IMR-90 (cell line): ENCODE measurements around the gene RASGRF1. TPM values are rescaled to one million over a fixed set of nuclear protein-coding genes. Genes with fewer than 3 reads are reported as not detected.

ENCODE experiments used
- ATAC-seq: fragments of 200-7000 bp; cut with Tn5 transposase; 2 replicates; pipeline ENCODE4 v1.9.1; 2020; ENCODE audit warnings: low read depth, mild to moderate bottlenecking, moderate library complexity
- BruUV-seq: library from RNA; stranded (reverse); fragments of 400-500 nt; replicated peaks from 2 replicates; lab custom pipeline; 2021; lab: Mats Ljungman, UMichigan
- CTCF ChIA-PET: fragments of 300-600 bp; formaldehyde crosslinking; extraction: SDS; loops from one replicate; lab custom pipeline; 2021; ENCODE audit warnings: antibody characterized with exemption; lab: Yijun Ruan, JAX
- POLR2A ChIA-PET: fragments of 300-600 bp; sonication (Branson Sonifier 250); formaldehyde crosslinking; loops from one replicate; lab custom pipeline; 2022; ENCODE audit warnings: antibody characterized with exemption; ENCODE audit not compliant: unreplicated experiment; lab: Charles Lee
- DNase-seq: peaks from one replicate; pipeline ENCODE4 v3.0.0; 2013
- H2AFZ ChIP-seq: replicated peaks from 2 replicates; pipeline ENCODE3; 2013; ENCODE audit warnings: low read length, mild to moderate bottlenecking; ENCODE audit not compliant: poor library complexity
- H2AK5ac ChIP-seq: 2 replicates; pipeline ENCODE4 v1.6.1; 2013; ENCODE audit warnings: low read depth, low read length, inconsistent platforms
- H2AK9ac ChIP-seq: replicated peaks from 2 replicates; pipeline ENCODE3; 2013; ENCODE audit warnings: mild to moderate bottlenecking, low read depth, low read length, moderate library complexity; ENCODE audit not compliant: poor library complexity
- H2BK120ac ChIP-seq: 2 replicates; pipeline ENCODE4 v1.6.1; 2013; ENCODE audit warnings: low read depth, low read length, inconsistent platforms
- H2BK15ac ChIP-seq: 3 replicates; pipeline ENCODE4 v1.6.1; 2013; ENCODE audit warnings: low read depth, low read length, inconsistent platforms
- H2BK20ac ChIP-seq: 2 replicates; pipeline ENCODE4 v1.6.1; 2013; ENCODE audit warnings: low read depth, mild to moderate bottlenecking, inconsistent platforms, low read length, moderate library complexity
- H2BK5ac ChIP-seq: 2 replicates; pipeline ENCODE4 v1.6.1; 2013; ENCODE audit warnings: mild to moderate bottlenecking, low read depth, low read length, inconsistent platforms; ENCODE audit not compliant: poor library complexity, severe bottlenecking
- H3K14ac ChIP-seq: replicated peaks from 2 replicates; pipeline ENCODE4 v1.6.1; 2013; ENCODE audit warnings: low read depth, low read length, inconsistent platforms
- H3K18ac ChIP-seq: 2 replicates; pipeline ENCODE4 v1.6.1; 2013; ENCODE audit warnings: low read depth, low read length, control low read depth
- H3K23ac ChIP-seq: 2 replicates; pipeline ENCODE4 v1.6.1; 2013; ENCODE audit warnings: low read depth, low read length, inconsistent platforms
- H3K27ac ChIP-seq: 2 replicates; pipeline ENCODE4 v1.5.1; 2013; ENCODE audit warnings: mild to moderate bottlenecking, control low read depth, low read length; ENCODE audit not compliant: insufficient read depth
- H3K27me3 ChIP-seq: 2 replicates; pipeline ENCODE4 v1.6.1; 2013; ENCODE audit warnings: low read length; ENCODE audit not compliant: control insufficient read depth, insufficient read depth
- H3K36me3 ChIP-seq: 2 replicates; pipeline ENCODE4 v1.6.1; 2013; ENCODE audit warnings: low read length, mixed read lengths; ENCODE audit not compliant: control insufficient read depth, insufficient read depth
- H3K4ac ChIP-seq: 2 replicates; pipeline ENCODE4 v1.6.1; 2013; ENCODE audit warnings: low read depth, low read length, inconsistent platforms
- H3K4me1 ChIP-seq: 2 replicates; pipeline ENCODE4 v1.6.1; 2013; ENCODE audit warnings: low read length, mixed read lengths; ENCODE audit not compliant: control insufficient read depth, insufficient read depth
- H3K4me2 ChIP-seq: 2 replicates; pipeline ENCODE4 v1.6.1; 2013; ENCODE audit warnings: low read depth, mild to moderate bottlenecking, control low read depth, low read length, moderate library complexity
- H3K4me3 ChIP-seq: 2 replicates; pipeline ENCODE4 v1.5.1; 2013; ENCODE audit warnings: low read depth, mild to moderate bottlenecking, control low read depth, low read length, moderate library complexity; ENCODE audit not compliant: insufficient read depth
- H3K56ac ChIP-seq: 2 replicates; pipeline ENCODE4 v1.6.1; 2013; ENCODE audit warnings: low read length, inconsistent platforms; ENCODE audit not compliant: insufficient read depth; ENCODE audit errors: extremely low read depth
- H3K79me1 ChIP-seq, 2 experiments: 2 replicates each; pipeline ENCODE4 v1.6.1; 2013; ENCODE audit warnings: low read length in 2 of 2, inconsistent platforms in 1 of 2, low read depth in 1 of 2
- H3K9ac ChIP-seq: 2 replicates; pipeline ENCODE4 v1.6.1; 2013; ENCODE audit warnings: low read depth, low read length, control low read depth
- H3K9me1 ChIP-seq: 2 replicates; pipeline ENCODE4 v1.6.1; 2013; ENCODE audit warnings: low read length, inconsistent platforms; ENCODE audit not compliant: insufficient read depth
- H3K9me3 ChIP-seq: 2 replicates; pipeline ENCODE4 v1.6.1; 2013; ENCODE audit warnings: low read length; ENCODE audit not compliant: control insufficient read depth, insufficient read depth
- H4K20me1 ChIP-seq: 2 replicates; pipeline ENCODE4 v1.6.1; 2013; ENCODE audit warnings: low read length, inconsistent platforms; ENCODE audit not compliant: insufficient read depth
- H4K5ac ChIP-seq: 2 replicates; pipeline ENCODE4 v1.6.1; 2013; ENCODE audit warnings: mild to moderate bottlenecking, low read depth, low read length, control low read depth
- H4K8ac ChIP-seq, 2 experiments: 2 replicates each; pipeline ENCODE4 v1.6.1; 2013; ENCODE audit warnings: low read depth in 2 of 2, low read length in 2 of 2, control low read depth in 1 of 2, inconsistent platforms in 1 of 2
- H4K91ac ChIP-seq: 2 replicates; pipeline ENCODE4 v1.6.1; 2013; ENCODE audit warnings: low read depth, low read length, inconsistent platforms; ENCODE audit not compliant: insufficient read depth
- BHLHE40 ChIP-seq: fragments of 150-350 bp; IDR thresholded peaks from 2 replicates; pipeline ENCODE4 v1.6.1; 2016; ENCODE audit warnings: mild to moderate bottlenecking, low read depth, low read length
- CEBPB ChIP-seq: IDR thresholded peaks from 2 replicates; pipeline ENCODE4 v1.6.1; 2012; ENCODE audit warnings: low read depth, low read length, improper control_type of control experiment
- ELK1 ChIP-seq: fragments of 150-350 bp; IDR thresholded peaks from 2 replicates; pipeline ENCODE4 v1.6.1; 2016; ENCODE audit warnings: low read depth, mild to moderate bottlenecking, low read length, moderate library complexity, borderline replicate concordance
- FOS ChIP-seq: fragments of 150-350 bp; IDR thresholded peaks from 2 replicates; pipeline ENCODE4 v1.6.1; 2016; ENCODE audit warnings: low read depth, low read length
- MAFK ChIP-seq: IDR thresholded peaks from 2 replicates; pipeline ENCODE4 v1.6.1; 2012; ENCODE audit warnings: low read depth, low read length, improper control_type of control experiment
- MAZ ChIP-seq: IDR thresholded peaks from 2 replicates; pipeline ENCODE4 v1.6.1; 2012; ENCODE audit warnings: low read depth, mild to moderate bottlenecking, low read length, improper control_type of control experiment, moderate library complexity, borderline replicate concordance
- MXI1 ChIP-seq: IDR thresholded peaks from 2 replicates; pipeline ENCODE4 v1.6.1; 2012; ENCODE audit warnings: low read depth, mild to moderate bottlenecking, low read length, moderate library complexity, borderline replicate concordance
- POLR2A ChIP-seq: IDR thresholded peaks from 2 replicates; pipeline ENCODE4 v1.6.1; 2012; ENCODE audit warnings: mild to moderate bottlenecking, low read depth, low read length
- RCOR1 ChIP-seq: IDR thresholded peaks from 2 replicates; pipeline ENCODE4 v1.6.1; 2012; ENCODE audit warnings: mild to moderate bottlenecking, low read length, improper control_type of control experiment; ENCODE audit not compliant: insufficient replicate concordance
- SMC3 ChIP-seq: fragments of 150-350 bp; IDR thresholded peaks from 2 replicates; pipeline ENCODE4 v1.6.1; 2016; ENCODE audit warnings: low read depth, mild to moderate bottlenecking, antibody characterized with exemption, low read length, moderate library complexity
- USF2 ChIP-seq: fragments of 150-350 bp; IDR thresholded peaks from 2 replicates; pipeline ENCODE4 v1.6.1; 2017; ENCODE audit warnings: mild to moderate bottlenecking, antibody characterized with exemption, low read length, low read depth
- WGBS, 2 experiments: methylation state at CpG; one replicate each; pipeline versions ENCODE4 v1.1.5 to v1.1.7; 2013; ENCODE audit warnings: missing lambda C conversion rate in 2 of 2; ENCODE audit not compliant: insufficient read length in 1 of 2; ENCODE audit errors: extremely low coverage in 2 of 2; 5-methylcytosine and 5-hydroxymethylcytosine counted together
- dilution Hi-C: fragments of 300-500 bp; cut with HindIII; formaldehyde crosslinking; loops from one replicate; pipeline ENCODE4 v1.14.3; 2018; ENCODE audit warnings: low sequenced_read_pairs; ENCODE audit not compliant: unreplicated experiment
- in situ Hi-C: fragments of 300-500 bp; cut with MboI; formaldehyde crosslinking; loops from 3 replicates; pipeline ENCODE4 v1.14.3; 2019; ENCODE audit warnings: low sequenced_read_pairs, inconsistent platforms, mixed read lengths
- intact Hi-C: fragments of 100-400 bp; cut with micrococcal nuclease; formaldehyde crosslinking; loops from 2 replicates; pipeline ENCODE4 v1.10.0; 2022
- polyA plus RNA-seq, 3 experiments: library from polyadenylated mRNA; depleted of rRNA; stranded (reverse); fragments of >200 nt; gene quantifications; 2 replicates each; pipeline ENCODE4 v1.2.3, GENCODE V29; 2012; ENCODE audit warnings: low replicate concordance in 1 of 3
- total RNA-seq: library from RNA; depleted of rRNA; stranded (reverse); fragments of >200 nt; gene quantifications from 2 replicates; pipeline ENCODE4 v1.2.3, GENCODE V29; 2012

RASGRF1 gene
- total and polyA plus RNA-seq, 2 of the 4 experiments (the other 2 are of a cell fraction), result under 0.01 to 0.15 TPM

GRCh38 chr15:79082363-79083070 is 8.1 kb downstream of the RASGRF1 start:
- BruUV-seq, result no TSS peak
- Histone ChIP-seq H2AK9ac (no peak overlapping the region), H3K4me2 (no peak overlapping the region), H2BK20ac (no peak overlapping the region), H3K36me3 (no peaks in the 10 kb centered on the region), H3K14ac (no peak overlapping the region), H3K9me3 (no peaks in the 10 kb centered on the region), H4K5ac (no peak overlapping the region), H3K79me1 (no peaks in the 10 kb centered on the region), H4K20me1 (no peaks in the 10 kb centered on the region), H2BK15ac (no peak overlapping the region), H4K91ac (no peak overlapping the region), H3K9ac (no peak overlapping the region), H3K4me3 (no peak overlapping the region), H2AK5ac (no peak overlapping the region), H3K56ac (no peak overlapping the region), H3K23ac (no peak overlapping the region), H3K9me1 (no peaks in the 10 kb centered on the region), H2AFZ (no peak overlapping the region), H3K27ac (no peak overlapping the region), H3K4me1 (no peaks in the 10 kb centered on the region), H2BK120ac (no peak overlapping the region), H3K18ac (no peak overlapping the region), H4K8ac (no peak overlapping the region), H3K4ac (no peak overlapping the region), H3K27me3 (peaks cover 27% of the 10 kb centered on the region), H2BK5ac (no peak overlapping the region)
- CTCF ChIA-PET, result no interaction called here
- no peak for DNase-seq
- WGBS, 2 experiments, result no CpG with 5 or more reads among the region's 6 CpGs
- TF ChIP-seq MAFK (no peak), SMC3 (no peak), BHLHE40 (no peak), FOS (no peak), POLR2A (no peak), ELK1 (no peak), RCOR1 (no peak), MXI1 (no peak), CEBPB (no peak), MAZ (no peak), USF2 (no peak)
- in situ Hi-C loops, result no loop called here
- no peak for ATAC-seq
- POLR2A ChIA-PET, result no interaction called here
- dilution Hi-C loops, result no loop called here
- intact Hi-C loops, result no loop called here
